WERI-Rb-1 (cell line): ENCODE measurements around the gene ERP44.
"Not testable (repeated sequence)": the region's sequence is repeated elsewhere in the genome, so short reads cannot be mapped to it uniquely, and the experiment has no call there.

Experiments used
- DNase-seq: peaks from one replicate; pipeline ENCODE4 v3.0.0-alpha.2; 2020
- H3K27ac ChIP-seq: fragments of 250-450 bp; sonication (Bioruptor Pico); 2 replicates; pipeline ENCODE4 v1.5.1; 2020; ENCODE audit warnings: mild to moderate bottlenecking, moderate library complexity
- H3K27me3 ChIP-seq: fragments of 250-450 bp; sonication (Bioruptor Pico); 2 replicates; pipeline ENCODE4 v1.5.1; 2021; ENCODE audit warnings: mild to moderate bottlenecking, low read depth, moderate library complexity; ENCODE audit not compliant: insufficient read depth, severe bottlenecking
- H3K36me3 ChIP-seq: fragments of 250-450 bp; sonication (Bioruptor Pico); 2 replicates; pipeline ENCODE4 v1.5.1; 2020; ENCODE audit warnings: mild to moderate bottlenecking, moderate library complexity
- H3K4me3 ChIP-seq: 2 replicates; pipeline ENCODE4 v1.5.1; 2011; ENCODE audit warnings: low read depth, mild to moderate bottlenecking, control low read depth, low read length
- H3K9me3 ChIP-seq: fragments of 250-450 bp; sonication (Bioruptor Pico); 2 replicates; pipeline ENCODE4 v1.5.1; 2021; ENCODE audit warnings: mild to moderate bottlenecking, moderate library complexity; ENCODE audit not compliant: severe bottlenecking
- CTCF ChIP-seq: IDR thresholded peaks from 2 replicates; pipeline ENCODE4 v1.5.1; 2011; ENCODE audit warnings: low read depth, mild to moderate bottlenecking, control low read depth, inconsistent platforms, low read length

Gene ERP44

GRCh38 chr9:100098887-100099721 is at the start of gene ERP44, which contains the start of gene INVS:
ERP44 (minus strand) TSS chr9:100099000; CDS start chr9:100098840, 160 bp downstream.
INVS (plus strand) TSS chr9:100099243; CDS start chr9:100104522, 5,279 bp downstream.
- Histone ChIP-seq H3K9me3 (no peaks in the 10 kb centered on the region), H3K36me3 (no peaks in the 10 kb centered on the region), H3K27me3 (no peaks in the 10 kb centered on the region), H3K27ac (peak within 1 kb of the TSS; percentile 87), H3K4me3 (peak within 1 kb of the TSS; percentile 87)
- peak; percentile 100 for DNase-seq
- TF ChIP-seq CTCF = no peak

GRCh38 chr9:100145976-100146375 is 47.2 kb upstream of the ERP44 start:
- not testable (repeated sequence) for H3K9me3 ChIP-seq, H3K27ac ChIP-seq, DNase-seq, H3K4me3 ChIP-seq, H3K27me3 ChIP-seq, H3K36me3 ChIP-seq

GRCh38 chr9:100145167-100145934 is 46.6 kb upstream of the ERP44 start:
- not testable (repeated sequence) for DNase-seq, H3K36me3 ChIP-seq, H3K4me3 ChIP-seq, H3K9me3 ChIP-seq, H3K27ac ChIP-seq, H3K27me3 ChIP-seq

GRCh38 chr9:100141862-100142261 is 43.1 kb upstream of the ERP44 start:
- not testable (repeated sequence) for H3K4me3 ChIP-seq, H3K36me3 ChIP-seq, H3K9me3 ChIP-seq, H3K27ac ChIP-seq, DNase-seq, H3K27me3 ChIP-seq

GRCh38 chr9:100140303-100140702 is 41.5 kb upstream of the ERP44 start:
- not testable (repeated sequence) for H3K27me3 ChIP-seq, H3K27ac ChIP-seq, H3K4me3 ChIP-seq, H3K9me3 ChIP-seq, H3K36me3 ChIP-seq, DNase-seq

GRCh38 chr9:100136799-100137198 is 38.0 kb upstream of the ERP44 start:
- H3K27ac ChIP-seq, H3K4me3 ChIP-seq, H3K9me3 ChIP-seq, H3K27me3 ChIP-seq, H3K36me3 ChIP-seq: not testable (repeated sequence)
- TF ChIP-seq CTCF = peak; percentile 53
- peak; percentile 39 for DNase-seq

- no peaks in the 10 kb centered on the region for H3K27me3 ChIP-seq
- no peak overlapping the region for H3K4me3 ChIP-seq
- no peak overlapping the region for H3K27ac ChIP-seq
- no peak for DNase-seq
- no peaks in the 10 kb centered on the region for H3K9me3 ChIP-seq
- H3K36me3 ChIP-seq = peaks cover 3% of the 10 kb centered on the region; the same call in 1 of the 2 replicates
- no peak for TF ChIP-seq CTCF
Measured at GRCh38 chr9:100134731-100135130, 35.9 kb upstream of the ERP44 start.
